Right lobe of liver (tissue), 4 donors: ENCODE data around the gene RNF217.

Source experiments
- CTCF ChIP-seq, 4 donors: fragments of 200-600 bp in 3 of 4; fragments of 450-650 bp in 1 of 4; IDR thresholded peaks; one replicate each; pipeline versions ENCODE4 v1.5.1 to v1.8.0; 2016 to 2022; ENCODE audit warnings: antibody characterized with exemption in 4 of 4, mild to moderate bottlenecking in 2 of 4
- POLR2A ChIP-seq: fragments of 450-650 bp; IDR thresholded peaks from one replicate; pipeline ENCODE4 v1.6.1; 2017; ENCODE audit warnings: antibody characterized with exemption, mild to moderate bottlenecking
- donor health status: DM: no; HTN: no; CAD: no.
- donor health status: DM: no; HTN: no; CAD: no.
- donor health status: DM: no; HTN: yes; CAD: no.

GRCh38 chr6:124982669-124983068 lies 20.4 kb downstream of the RNF217 start:
- TF ChIP-seq CTCF (IDR thresholded peaks at IDR 0.05) (no peak), POLR2A (no peak)
